ENCODE measurements around the gene CLHC1.

- TF ChIP-seq RAD21 (IDR thresholded peaks at IDR 0.05; ENCODE audit: low read depth) (no peak), EGR1 (IDR thresholded peaks at IDR 0.05) (no peak), TEAD4 (IDR thresholded peaks at IDR 0.05) (no peak), CREB1 (IDR thresholded peaks at IDR 0.05; ENCODE audit: low read depth) (no peak), YY1 (IDR thresholded peaks at IDR 0.05; ENCODE audit: low read depth) (no peak), FOXM1 (IDR thresholded peaks at IDR 0.05; ENCODE audit: borderline replicate concordance, low read depth) (no peak), MAX (IDR thresholded peaks at IDR 0.05) (no peak)
- TF ChIP-seq, protein P1, sequence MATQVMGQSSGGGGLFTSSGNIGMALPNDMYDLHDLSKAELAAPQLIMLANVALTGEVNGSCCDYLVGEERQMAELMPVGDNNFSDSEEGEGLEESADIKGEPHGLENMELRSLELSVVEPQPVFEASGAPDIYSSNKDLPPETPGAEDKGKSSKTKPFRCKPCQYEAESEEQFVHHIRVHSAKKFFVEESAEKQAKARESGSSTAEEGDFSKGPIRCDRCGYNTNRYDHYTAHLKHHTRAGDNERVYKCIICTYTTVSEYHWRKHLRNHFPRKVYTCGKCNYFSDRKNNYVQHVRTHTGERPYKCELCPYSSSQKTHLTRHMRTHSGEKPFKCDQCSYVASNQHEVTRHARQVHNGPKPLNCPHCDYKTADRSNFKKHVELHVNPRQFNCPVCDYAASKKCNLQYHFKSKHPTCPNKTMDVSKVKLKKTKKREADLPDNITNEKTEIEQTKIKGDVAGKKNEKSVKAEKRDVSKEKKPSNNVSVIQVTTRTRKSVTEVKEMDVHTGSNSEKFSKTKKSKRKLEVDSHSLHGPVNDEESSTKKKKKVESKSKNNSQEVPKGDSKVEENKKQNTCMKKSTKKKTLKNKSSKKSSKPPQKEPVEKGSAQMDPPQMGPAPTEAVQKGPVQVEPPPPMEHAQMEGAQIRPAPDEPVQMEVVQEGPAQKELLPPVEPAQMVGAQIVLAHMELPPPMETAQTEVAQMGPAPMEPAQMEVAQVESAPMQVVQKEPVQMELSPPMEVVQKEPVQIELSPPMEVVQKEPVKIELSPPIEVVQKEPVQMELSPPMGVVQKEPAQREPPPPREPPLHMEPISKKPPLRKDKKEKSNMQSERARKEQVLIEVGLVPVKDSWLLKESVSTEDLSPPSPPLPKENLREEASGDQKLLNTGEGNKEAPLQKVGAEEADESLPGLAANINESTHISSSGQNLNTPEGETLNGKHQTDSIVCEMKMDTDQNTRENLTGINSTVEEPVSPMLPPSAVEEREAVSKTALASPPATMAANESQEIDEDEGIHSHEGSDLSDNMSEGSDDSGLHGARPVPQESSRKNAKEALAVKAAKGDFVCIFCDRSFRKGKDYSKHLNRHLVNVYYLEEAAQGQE (IDR thresholded peaks at IDR 0.05; ENCODE audit: low read depth) = no peak
- TF ChIP-seq, protein P2, sequence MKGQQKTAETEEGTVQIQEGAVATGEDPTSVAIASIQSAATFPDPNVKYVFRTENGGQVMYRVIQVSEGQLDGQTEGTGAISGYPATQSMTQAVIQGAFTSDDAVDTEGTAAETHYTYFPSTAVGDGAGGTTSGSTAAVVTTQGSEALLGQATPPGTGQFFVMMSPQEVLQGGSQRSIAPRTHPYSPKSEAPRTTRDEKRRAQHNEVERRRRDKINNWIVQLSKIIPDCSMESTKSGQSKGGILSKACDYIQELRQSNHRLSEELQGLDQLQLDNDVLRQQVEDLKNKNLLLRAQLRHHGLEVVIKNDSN (IDR thresholded peaks at IDR 0.05) = no peak
Measured at GRCh38 chr2:55163941-55164390, 68.1 kb downstream of the CLHC1 start.
